RWPE2 (cell line): ENCODE measurements around the gene P3H3.
A peak's percentile ranks its signal among the peaks of the same experiment; 100 is the strongest.

Experiments used
- ATAC-seq: fragments of 200-7000 bp; cut with Tn5 transposase; 3 replicates; pipeline ENCODE4 v1.9.1; 2021; ENCODE audit warnings: low read depth
- DNase-seq: peaks from one replicate; pipeline ENCODE4 v3.0.0-alpha.2; 2020; ENCODE audit warnings: low spot score
- H3K27ac ChIP-seq: fragments of 450-650 bp; 2 replicates; pipeline ENCODE4 v1.5.1; 2017; ENCODE audit warnings: mild to moderate bottlenecking; ENCODE audit not compliant: poor library complexity, severe bottlenecking
- H3K27me3 ChIP-seq: fragments of 250-450 bp; sonication (Bioruptor Pico); 2 replicates; pipeline ENCODE4 v1.5.1; 2021; ENCODE audit warnings: mild to moderate bottlenecking, moderate library complexity; ENCODE audit not compliant: insufficient read depth, poor library complexity, severe bottlenecking
- H3K36me3 ChIP-seq: fragments of 250-450 bp; sonication (Bioruptor Pico); 2 replicates; pipeline ENCODE4 v1.5.1; 2020; ENCODE audit warnings: low read depth, mild to moderate bottlenecking, moderate library complexity
- H3K4me1 ChIP-seq: fragments of 250-450 bp; sonication (Bioruptor Pico); 2 replicates; pipeline ENCODE4 v1.5.1; 2021; ENCODE audit warnings: mild to moderate bottlenecking, moderate library complexity; ENCODE audit not compliant: insufficient read depth, poor library complexity, severe bottlenecking
- H3K4me3 ChIP-seq: fragments of 250-450 bp; sonication (Bioruptor Pico); 2 replicates; pipeline ENCODE4 v1.5.1; 2021; ENCODE audit warnings: mild to moderate bottlenecking, moderate library complexity; ENCODE audit not compliant: severe bottlenecking
- H3K9me3 ChIP-seq: fragments of 250-450 bp; sonication (Bioruptor Pico); 2 replicates; pipeline ENCODE4 v1.5.1; 2021; ENCODE audit warnings: mild to moderate bottlenecking, moderate library complexity; ENCODE audit not compliant: severe bottlenecking
- CTCF ChIP-seq: fragments of 450-650 bp; IDR thresholded peaks from one replicate; pipeline ENCODE4 v1.5.1; 2017; ENCODE audit warnings: mild to moderate bottlenecking, moderate library complexity; ENCODE audit not compliant: poor library complexity, severe bottlenecking

P3H3 gene

GRCh38 chr12:6807170-6807569 is 21.0 kb upstream of the P3H3 start:
- Histone ChIP-seq H3K27me3 (no peaks in the 10 kb centered on the region), H3K9me3 (no peaks in the 10 kb centered on the region), H3K36me3 (no peaks in the 10 kb centered on the region), H3K27ac (no peak overlapping the region), H3K4me1 (no peaks in the 10 kb centered on the region), H3K4me3 (no peak overlapping the region)
- no peak for DNase-seq
- TF ChIP-seq CTCF = no peak
- peak; percentile 51; the same call in 1 of the 3 replicates for ATAC-seq

- ATAC-seq = no peak
- Histone ChIP-seq H3K27ac (no peak overlapping the region), H3K27me3 (no peaks in the 10 kb centered on the region), H3K36me3 (no peaks in the 10 kb centered on the region), H3K4me1 (no peaks in the 10 kb centered on the region), H3K9me3 (no peaks in the 10 kb centered on the region), H3K4me3 (no peak overlapping the region)
- no peak for DNase-seq
- TF ChIP-seq CTCF = no peak
These were observed 19.2 kb upstream of the P3H3 start for GRCh38 chr12:6809056-6809455.

GRCh38 chr12:6810758-6811157 is 17.4 kb upstream of the P3H3 start:
- 0 out of 3 replicates have a peak, but pooled peaks have one; percentile 29 for ATAC-seq
- H3K27ac ChIP-seq = no peak overlapping the region
- no peaks in the 10 kb centered on the region for H3K4me1 ChIP-seq
- TF ChIP-seq CTCF = no peak
- H3K36me3 ChIP-seq = no peaks in the 10 kb centered on the region
- H3K9me3 ChIP-seq = no peaks in the 10 kb centered on the region
- no peaks in the 10 kb centered on the region for H3K27me3 ChIP-seq
- DNase-seq = no peak
- H3K4me3 ChIP-seq = no peak overlapping the region

GRCh38 chr12:6813363-6813762 is 14.8 kb upstream of the P3H3 start:
- DNase-seq (no peak), ATAC-seq (no peak)
- no peak overlapping the region for H3K4me3 ChIP-seq
- no peaks in the 10 kb centered on the region for H3K4me1 ChIP-seq
- no peaks in the 10 kb centered on the region for H3K9me3 ChIP-seq
- H3K27me3 ChIP-seq = no peaks in the 10 kb centered on the region
- no peak overlapping the region for H3K27ac ChIP-seq
- no peak for TF ChIP-seq CTCF
- H3K36me3 ChIP-seq = no peaks in the 10 kb centered on the region

- no peaks in the 10 kb centered on the region for H3K9me3 ChIP-seq
- DNase-seq (no peak), ATAC-seq (no peak)
- peaks cover 3% of the 10 kb centered on the region for H3K27me3 ChIP-seq
- no peak overlapping the region for H3K4me3 ChIP-seq
- no peak overlapping the region for H3K27ac ChIP-seq
- TF ChIP-seq CTCF = no peak
- no peaks in the 10 kb centered on the region for H3K36me3 ChIP-seq
- no peaks in the 10 kb centered on the region for H3K4me1 ChIP-seq
These were observed 11.6 kb upstream of the P3H3 start for GRCh38 chr12:6816598-6816997.
